Islet of Langerhans (tissue), 1 donor: ENCODE data around the gene CNOT8.
"Not testable (repeated sequence)": the region's sequence is repeated elsewhere in the genome, so short reads cannot be mapped to it uniquely, and the experiment has no call there.

Source experiments
- FAIRE-seq: peaks from one replicate; lab custom pipeline; 2011; peaks lifted over from hg19 to GRCh38; lab: Jason Lieb, UNC

The CNOT8 gene

GRCh38 chr5:154865466-154866184 is 7.2 kb downstream of the CNOT8 start:
- FAIRE-seq, result no peak

- no peak for FAIRE-seq
Observed at GRCh38 chr5:154866841-154867240, 8.4 kb downstream of the CNOT8 start.

- no peak for FAIRE-seq
Observed at GRCh38 chr5:154868702-154869101, 10.3 kb downstream of the CNOT8 start.

GRCh38 chr5:154871734-154872133 is 13.3 kb downstream of the CNOT8 start:
- FAIRE-seq, result no peak

GRCh38 chr5:154873791-154874331 is 15.4 kb downstream of the CNOT8 start:
- no peak for FAIRE-seq

GRCh38 chr5:154878642-154879335 is 20.4 kb downstream of the CNOT8 start:
- FAIRE-seq, result no peak

- FAIRE-seq, result no peak
Observed at GRCh38 chr5:154881986-154882385, 23.6 kb downstream of the CNOT8 start.

GRCh38 chr5:154884424-154884823 is 26.0 kb downstream of the CNOT8 start:
- FAIRE-seq, result no peak

GRCh38 chr5:154885439-154885838 is 27.0 kb downstream of the CNOT8 start:
- no peak for FAIRE-seq

- no peak for FAIRE-seq
Observed at GRCh38 chr5:154892369-154892771, 33.9 kb downstream of the CNOT8 start.

GRCh38 chr5:154893381-154893780 is 35.0 kb downstream of the CNOT8 start:
- no peak for FAIRE-seq

- no peak for FAIRE-seq
Observed at GRCh38 chr5:154895606-154896561, 37.5 kb downstream of the CNOT8 start.

- FAIRE-seq, result no peak
Observed at GRCh38 chr5:154896562-154897165, 38.2 kb downstream of the CNOT8 start.

GRCh38 chr5:154898210-154898609 is 39.8 kb downstream of the CNOT8 start:
- FAIRE-seq, result no peak

GRCh38 chr5:154899151-154899816 is 40.9 kb downstream of the CNOT8 start:
- FAIRE-seq, result no peak

- FAIRE-seq, result no peak
Observed at GRCh38 chr5:154900066-154900465, 41.6 kb downstream of the CNOT8 start.

GRCh38 chr5:154901276-154901675 is 42.8 kb downstream of the CNOT8 start:
- FAIRE-seq, result no peak

GRCh38 chr5:154901913-154902312 is 43.5 kb downstream of the CNOT8 start:
- no peak for FAIRE-seq

GRCh38 chr5:154905601-154906000 is 47.2 kb downstream of the CNOT8 start:
- not testable (repeated sequence) for FAIRE-seq

GRCh38 chr5:154916874-154917273 is 58.4 kb downstream of the CNOT8 start:
- no peak for FAIRE-seq

- FAIRE-seq, result no peak
Observed at GRCh38 chr5:154917757-154918156, 59.3 kb downstream of the CNOT8 start.
